Prostate gland (tissue), 2 donors: ENCODE data around the gene SH3TC2.

Source experiments
- CTCF ChIP-seq, 4 experiments: fragments of 200-600 bp in 2 of 4; fragments of 450-650 bp in 2 of 4; sonication (generic) in 2 of 4; IDR thresholded peaks; 1 replicate in 3 of 4; 2 replicates in 1 of 4; pipeline ENCODE4 v1.5.1; 2016 to 2019; ENCODE audit warnings: antibody characterized with exemption in 4 of 4, mild to moderate bottlenecking in 2 of 4, moderate library complexity in 2 of 4
- POLR2A ChIP-seq: fragments of 450-650 bp; IDR thresholded peaks from one replicate; pipeline ENCODE4 v1.6.1; 2016; ENCODE audit warnings: antibody characterized with exemption, mild to moderate bottlenecking
- POLR2AphosphoS5 ChIP-seq: sonication (generic); formaldehyde crosslinking; IDR thresholded peaks from one replicate; pipeline ENCODE4 v1.6.1; 2017; ENCODE audit warnings: antibody characterized with exemption

- no peak for TF ChIP-seq POLR2A
- TF ChIP-seq CTCF (IDR thresholded peaks at IDR 0.05), result no peak
- TF ChIP-seq POLR2AphosphoS5, result no peak
Observed at GRCh38 chr5:148993283-148993936, 69.5 kb downstream of the SH3TC2 start.
